Endometrium (tissue), 2 donors: ENCODE measurements around the gene MAX.
"Not testable (repeated sequence)": the region's sequence is repeated elsewhere in the genome, so short reads cannot be mapped to it uniquely, and the experiment has no call there.

Experiments used
- FAIRE-seq: peaks from 2 replicates; lab custom pipeline; 2012; peaks lifted over from hg19 to GRCh38; lab: Jason Lieb, UNC
- donor health status: control.
- donor health status: control.

MAX gene

DNA sequence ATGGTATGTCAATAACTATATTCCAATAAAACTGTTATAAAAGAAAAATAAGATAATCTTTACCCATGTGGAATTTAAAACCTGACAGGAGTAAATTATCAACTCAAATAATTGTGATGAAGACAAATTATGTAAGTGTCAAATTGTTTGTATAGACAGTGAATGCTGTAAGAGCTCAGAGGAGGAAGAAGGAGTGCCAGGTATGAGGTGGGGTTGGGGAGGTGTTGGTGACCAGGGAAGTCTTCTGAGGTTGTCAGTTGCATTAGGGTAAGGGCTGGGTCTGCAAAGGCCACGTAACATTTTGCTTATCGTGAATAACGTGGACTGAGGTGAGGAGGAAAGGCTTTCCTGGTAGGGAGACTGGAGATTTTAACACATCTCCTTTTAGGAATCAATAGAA, 2.5 kb upstream of the MAX start:
- no peak for FAIRE-seq

DNA sequence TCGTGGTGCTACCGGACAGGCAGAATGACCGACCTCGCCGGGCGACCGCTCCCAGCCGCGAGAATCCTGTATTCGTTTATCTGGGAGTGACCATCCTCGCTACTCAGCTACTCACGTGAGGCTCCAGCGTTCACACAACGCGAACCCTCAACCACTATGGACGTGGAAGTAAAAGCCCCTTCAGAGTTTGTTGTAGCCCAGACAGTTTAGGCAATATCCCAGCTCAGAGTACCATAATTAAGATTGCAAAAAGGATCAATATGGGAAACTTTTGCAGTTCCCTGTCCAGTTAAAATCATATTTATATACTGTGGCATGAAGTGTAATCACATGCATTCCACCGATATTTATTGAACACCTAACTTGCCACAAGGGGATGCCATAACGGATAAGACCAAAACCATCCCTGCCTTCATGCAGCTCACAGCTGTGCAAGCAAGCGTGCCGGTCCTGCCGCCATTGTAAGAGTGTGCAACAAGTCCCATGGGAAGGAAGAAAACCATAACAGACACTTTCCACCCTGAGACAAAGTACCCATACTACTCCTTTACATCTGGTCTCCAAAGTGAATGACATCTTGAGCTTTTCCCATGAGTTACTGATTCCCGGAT, 938 bp upstream of the MAX start:
- no peak for FAIRE-seq

DNA sequence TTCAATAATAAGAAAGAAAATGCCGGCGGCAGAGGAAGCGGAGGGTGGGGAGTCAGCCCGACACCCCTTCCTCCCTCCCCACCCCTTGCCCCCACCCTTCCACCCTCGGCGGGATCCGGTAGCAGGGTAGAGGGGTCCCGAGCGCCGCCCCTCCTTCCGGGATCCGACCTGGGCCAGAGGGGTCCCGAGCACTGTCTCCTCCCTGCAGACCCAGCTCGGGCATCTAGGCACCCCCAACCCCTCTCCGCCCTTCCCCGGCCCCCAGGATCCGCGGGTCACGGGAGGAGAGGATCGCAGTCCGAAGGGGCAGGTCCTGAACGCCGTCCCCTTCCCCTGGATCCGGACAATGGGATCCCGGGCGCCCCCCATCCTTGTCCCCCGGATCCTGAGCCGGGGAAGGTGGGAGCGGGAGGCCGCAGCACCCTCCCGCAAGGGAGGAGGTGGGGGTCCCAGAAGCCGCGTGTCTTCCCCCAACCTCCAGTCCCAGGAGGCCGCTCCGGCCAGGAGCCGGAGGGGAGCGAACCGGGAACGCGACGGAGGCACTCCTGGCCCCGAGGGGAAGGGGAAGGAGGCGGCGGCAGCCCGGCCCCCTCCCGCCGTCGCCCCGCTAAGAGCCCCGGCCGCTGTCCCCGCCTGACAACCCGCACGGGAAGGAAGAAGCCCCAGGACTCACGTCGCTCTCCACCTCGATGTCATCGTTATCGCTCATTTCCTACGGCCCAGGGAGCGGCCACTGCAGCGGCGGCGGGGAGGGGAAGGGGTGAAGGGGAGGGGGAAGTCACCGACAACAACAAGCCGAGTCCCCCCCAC, 481 bp downstream of the MAX start:
- no peak for FAIRE-seq

DNA sequence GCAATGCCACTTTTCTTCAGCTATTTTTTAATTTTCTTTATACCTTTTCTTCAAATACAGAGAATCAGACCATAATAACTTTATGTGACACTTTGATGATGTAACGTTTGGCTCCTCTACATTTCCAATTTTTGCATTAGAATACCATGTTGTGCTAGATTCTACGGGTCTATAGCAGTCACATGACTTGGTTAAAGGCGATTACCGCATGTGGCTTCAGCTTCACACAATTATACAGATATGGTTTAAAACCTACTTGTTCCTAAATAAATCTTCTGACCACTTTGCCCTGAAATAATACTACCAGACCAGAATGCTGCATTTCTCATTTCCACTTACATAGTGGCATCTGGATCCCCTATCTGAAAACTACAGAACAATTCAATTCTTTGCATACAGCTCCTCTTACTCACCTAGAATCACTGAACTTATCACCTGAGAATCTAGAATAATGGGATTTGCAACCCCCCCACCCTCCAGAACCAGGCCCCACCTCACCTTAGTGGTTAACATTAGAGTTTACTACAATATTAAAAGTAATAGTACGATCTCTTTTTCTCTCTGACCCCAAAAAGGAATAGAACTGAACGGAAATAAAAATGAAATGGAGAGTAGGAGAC, 1.3 kb downstream of the MAX start:
- no peak for FAIRE-seq

DNA sequence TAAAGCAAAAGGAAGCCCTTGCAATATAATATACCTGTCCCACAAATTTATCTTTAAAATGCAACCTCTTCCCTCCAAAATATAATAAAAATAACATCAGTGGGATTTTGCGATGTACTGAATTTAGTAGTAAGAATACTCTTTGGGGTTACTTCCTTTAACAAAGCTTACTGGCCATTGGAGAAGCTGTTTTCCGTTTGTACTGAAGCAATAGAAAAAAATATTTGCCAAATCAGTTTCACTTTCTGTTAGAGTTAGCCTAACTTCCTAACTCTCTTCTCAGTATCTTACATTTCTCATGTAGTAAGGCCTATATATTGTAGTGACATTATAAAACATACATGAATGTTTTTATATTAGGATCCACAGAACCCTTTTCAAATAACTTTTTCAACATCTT, 3.7 kb downstream of the MAX start:
- peak; percentile 29 for FAIRE-seq

DNA sequence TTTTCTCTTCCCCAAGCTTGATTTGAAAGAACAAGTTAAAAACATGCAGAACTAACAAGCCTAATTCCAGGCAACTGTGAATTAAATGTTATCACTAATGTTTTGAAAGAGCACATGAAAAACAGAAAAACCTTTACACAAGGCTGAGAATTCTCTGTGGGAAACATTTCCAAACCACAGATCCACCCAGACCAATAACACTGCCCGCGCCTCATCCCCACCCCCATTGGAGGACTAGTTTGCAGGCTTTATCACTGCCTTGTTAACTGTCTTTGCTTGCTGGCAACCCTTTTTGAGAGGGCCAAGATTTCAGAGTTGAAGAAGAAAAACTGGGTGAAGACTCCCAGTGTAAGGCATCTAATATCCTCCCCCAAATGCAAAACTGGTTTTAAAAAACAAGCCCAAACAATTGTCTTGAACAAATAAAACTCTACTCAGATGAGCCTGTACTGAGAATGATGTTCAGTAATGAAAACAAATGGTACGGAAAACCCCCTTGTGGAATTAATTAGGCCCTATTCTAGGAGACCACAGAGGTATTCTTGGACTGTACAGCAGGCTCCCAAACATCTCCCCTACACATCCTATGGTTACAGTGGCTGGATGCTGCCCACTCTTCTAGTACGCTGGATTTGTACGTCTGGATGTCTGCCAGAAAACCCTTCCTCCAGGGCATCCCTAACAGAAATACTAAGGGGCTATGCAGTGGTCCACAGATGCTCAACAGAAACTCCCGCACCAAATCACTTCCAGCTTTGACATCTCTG, 5.8 kb downstream of the MAX start:
- FAIRE-seq: no peak

DNA sequence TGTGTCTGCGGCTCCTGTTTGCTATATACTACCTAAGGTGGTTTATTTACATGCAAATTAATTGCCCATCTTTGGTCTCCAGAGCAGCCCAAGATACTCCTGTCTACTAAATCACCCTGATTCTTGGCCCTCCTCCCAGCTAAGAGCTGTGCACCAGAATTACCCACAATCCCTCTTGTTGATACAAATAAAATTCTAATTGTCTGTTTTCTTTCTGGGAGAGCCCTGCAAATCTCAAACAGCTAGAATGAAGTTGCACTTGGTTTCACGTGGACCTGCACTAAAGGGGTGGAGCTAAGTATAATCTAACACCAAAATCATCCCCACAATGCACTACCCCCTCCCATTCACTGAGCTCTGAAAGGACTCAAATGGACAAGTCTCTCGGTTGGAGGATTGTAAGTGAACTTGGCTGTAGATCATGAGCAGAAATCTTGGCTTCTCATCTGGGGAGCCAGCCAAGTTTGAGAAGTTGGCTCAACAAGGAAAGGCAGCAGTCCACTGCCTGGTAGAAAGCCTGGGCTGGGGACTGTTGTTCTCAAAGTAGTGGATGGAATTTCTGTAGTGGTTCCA, 6.6 kb downstream of the MAX start:
- FAIRE-seq: peak; percentile 76

DNA sequence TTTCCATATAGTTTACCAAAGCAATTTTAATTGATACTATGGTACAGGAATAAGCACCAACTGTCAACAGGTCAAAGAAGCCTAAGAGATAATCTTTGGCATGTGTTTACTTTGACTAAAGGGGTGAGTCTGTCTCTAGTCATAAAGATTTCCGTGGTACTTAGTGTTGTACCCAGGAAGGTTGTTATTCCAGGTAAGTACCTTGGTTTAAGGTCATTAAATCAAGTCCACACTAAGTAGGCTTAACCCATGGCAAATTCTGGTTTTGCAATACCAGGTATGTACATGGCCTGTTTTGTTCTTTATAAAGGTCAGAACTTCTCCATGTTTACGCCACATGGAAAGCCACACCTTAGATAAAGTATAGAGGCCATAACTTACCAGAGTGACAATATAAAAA, 10.0 kb downstream of the MAX start:
- no peak for FAIRE-seq

DNA sequence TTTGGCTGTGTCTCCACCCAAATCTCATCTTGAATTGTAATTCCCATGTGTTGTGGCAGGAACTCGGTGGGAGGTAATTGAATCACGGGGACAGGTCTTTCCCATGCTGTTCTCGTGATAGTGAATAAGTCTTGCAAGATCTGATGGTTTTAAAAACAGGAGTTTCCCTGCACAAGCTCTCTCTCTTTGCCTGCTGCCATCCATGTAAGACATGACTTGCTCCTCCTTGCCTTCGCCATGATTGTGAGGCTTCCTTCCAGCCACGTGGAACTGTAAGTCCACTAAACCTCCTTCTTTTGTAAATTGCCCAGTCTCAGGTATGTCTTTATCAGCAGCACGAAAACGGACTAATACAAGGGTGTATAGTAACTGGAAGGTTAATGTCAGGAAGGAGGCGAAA, 14.5 kb downstream of the MAX start:
- not testable (repeated sequence) for FAIRE-seq

DNA sequence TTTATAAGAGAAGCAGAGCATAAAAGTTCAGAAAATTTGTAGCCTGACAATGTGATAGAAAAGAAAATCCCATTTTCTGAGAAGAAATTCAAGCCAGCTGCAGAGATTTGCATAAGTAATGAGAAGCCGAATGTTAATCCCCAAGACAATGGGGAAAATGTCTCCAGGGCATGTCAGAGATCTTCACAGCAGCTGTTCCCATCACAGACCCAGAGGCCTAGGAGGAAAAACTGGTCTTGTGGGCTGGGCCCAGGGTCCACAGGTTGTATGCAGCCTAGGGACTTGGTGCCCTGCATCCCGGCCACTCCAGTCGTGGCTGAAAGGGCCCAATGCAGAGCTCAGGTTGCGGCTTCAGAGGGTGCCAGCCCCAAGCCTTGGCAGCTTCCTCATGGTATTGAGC, 15.6 kb downstream of the MAX start:
- FAIRE-seq: not testable (repeated sequence)

DNA sequence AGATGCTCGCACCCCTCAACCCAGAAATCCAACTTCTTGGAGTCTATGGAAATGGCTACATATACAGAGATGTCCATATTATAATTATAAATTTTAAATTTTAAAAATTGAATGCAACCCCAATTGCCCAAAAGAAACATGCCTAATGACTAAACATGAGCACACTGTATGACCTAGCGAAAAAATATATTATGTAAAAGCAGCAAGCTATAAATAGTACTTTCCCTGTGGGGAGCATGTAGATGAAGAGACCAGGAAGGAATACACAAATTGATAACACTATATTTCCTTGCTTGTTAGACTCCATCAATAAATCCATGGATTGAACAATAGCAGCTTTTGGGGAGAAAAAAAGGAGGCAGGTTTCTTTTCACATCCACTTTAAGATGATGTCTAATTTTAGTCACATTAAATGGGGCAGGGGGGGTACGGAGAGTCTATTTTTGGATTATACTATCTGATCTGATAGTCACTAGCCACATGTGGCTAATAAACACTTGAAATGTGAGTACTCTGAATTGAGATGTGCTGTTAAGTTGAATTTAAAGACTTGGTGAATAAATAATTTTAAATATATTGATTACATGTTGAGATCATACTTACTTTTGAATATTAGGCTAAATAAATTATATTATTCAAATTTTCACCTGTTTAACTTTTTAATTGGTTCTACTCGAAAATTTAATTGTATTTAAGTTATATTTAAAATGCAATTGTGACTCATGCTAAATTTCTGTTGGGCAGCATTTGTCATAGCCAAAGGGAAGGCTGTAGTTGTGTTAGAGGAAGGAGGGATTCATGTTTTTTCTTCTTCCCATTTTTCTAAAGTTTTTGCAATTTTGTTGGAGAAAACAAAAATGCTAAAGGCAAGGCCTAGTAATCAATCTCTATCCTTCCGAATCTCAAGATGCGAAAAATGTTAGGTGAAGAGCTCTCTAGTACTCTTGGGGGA, 17.5 kb downstream of the MAX start:
- FAIRE-seq: no peak

DNA sequence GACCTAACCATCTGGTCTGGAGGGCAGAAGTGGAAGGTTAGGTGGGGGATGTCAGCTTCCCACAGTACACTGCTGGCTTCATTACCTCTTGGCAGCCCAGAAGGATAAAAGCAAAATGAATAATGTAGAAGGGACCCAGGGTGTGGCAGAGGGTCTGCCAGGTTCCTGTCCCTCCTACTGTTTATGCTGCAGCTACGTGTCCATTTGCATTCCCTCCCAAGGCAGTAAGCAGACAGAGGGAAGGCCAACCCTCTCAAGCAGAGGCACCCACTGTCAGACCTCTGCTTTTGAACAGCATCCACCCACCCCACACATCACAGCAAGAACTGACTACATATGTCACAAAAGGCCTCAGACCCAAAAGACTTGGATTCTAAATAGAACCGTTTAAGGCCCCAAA, 19.4 kb downstream of the MAX start:
- no peak for FAIRE-seq

DNA sequence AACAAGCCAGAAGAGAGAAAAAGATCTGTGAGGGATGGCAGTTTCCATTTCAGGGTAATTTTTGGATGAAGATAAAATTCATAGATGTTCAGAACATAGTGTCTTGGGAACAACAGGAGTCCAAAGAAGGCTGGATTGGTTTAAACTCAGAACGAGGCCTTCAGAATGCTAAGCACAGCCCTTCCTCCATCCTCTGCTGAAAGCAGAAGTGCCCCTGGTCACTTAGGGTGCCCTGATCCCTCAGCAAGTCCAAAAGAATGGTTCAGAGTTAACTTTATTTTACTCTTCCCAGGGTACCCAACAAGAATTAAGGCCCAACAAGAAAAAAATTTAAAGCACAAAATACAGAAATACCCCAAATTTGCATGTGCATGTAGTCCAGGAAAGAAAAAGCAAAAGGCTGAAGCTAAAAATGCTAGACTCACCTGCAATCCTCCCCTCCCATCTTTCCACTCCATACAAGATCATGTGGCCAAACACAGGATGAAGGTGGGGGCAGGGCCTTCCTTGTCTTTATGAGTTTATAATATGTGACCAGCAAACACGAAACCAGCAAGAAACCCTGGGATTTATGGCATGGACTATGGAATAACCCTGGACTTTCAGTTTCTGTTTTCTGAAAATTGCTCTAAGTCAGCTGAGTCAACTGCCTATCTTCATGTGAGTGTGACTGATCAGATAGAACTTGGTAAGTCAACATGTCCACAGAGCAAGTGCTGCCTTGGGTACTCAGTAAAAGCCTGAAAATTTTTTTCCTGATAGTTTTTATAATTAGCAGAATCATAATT, 21.2 kb downstream of the MAX start:
- FAIRE-seq: no peak

DNA sequence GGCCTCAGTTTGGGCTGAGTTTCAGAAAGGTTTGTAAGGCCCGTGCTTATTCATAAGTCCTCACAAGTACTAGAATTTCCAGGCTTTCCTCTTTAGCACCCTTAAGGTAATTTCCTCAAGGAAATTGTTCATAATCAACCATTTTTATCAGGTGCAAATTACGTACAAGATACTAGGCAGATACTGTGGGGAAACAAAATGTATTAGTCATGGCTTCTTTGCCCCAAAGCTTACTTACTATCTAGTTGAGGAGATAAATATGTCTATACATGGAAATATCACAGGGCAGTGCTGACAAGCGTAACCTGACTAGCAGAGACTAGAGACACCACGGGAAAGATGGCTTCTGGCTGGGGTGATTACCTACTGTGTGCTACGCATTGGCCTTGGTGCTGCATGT, 22.5 kb downstream of the MAX start:
- no peak for FAIRE-seq

DNA sequence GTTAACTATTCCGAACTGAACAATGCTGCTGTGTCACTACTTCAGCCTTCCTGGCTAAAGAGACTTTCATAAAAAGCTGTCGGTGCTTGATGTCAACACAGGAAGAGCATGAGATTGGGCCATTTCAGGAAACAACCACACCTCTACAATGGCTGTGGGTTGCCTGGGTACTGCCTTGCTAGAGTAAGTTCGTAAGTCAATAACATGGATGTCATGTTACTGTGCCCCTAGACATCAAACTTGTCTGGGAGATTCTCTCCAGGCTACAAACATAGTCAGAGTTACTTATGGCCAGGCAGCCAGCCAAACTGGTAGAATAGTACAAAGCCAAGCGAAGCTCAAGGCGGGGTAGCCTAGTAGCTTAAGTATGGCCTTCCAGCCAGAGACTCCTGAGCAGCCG, 23.1 kb downstream of the MAX start:
- no peak for FAIRE-seq

DNA sequence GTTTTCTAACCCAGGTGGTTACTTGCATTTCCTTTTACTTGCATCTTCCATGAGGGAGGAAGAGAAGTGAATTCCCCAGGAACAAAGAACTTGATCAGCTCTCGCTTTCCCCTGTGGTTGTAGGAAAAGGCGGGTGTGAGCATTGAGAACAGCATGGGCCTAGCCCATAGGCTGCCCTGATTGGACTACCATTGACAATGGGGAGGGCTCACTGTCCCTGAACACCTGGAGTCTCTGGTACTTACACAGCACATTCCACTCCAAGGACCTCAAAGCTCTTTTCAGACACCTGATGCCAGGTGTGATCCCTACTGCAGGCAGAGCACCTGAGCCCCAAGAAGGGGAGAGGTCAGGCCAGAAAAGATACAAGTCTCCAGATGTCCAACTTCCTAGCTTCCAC, 25.0 kb downstream of the MAX start:
- FAIRE-seq: no peak

DNA sequence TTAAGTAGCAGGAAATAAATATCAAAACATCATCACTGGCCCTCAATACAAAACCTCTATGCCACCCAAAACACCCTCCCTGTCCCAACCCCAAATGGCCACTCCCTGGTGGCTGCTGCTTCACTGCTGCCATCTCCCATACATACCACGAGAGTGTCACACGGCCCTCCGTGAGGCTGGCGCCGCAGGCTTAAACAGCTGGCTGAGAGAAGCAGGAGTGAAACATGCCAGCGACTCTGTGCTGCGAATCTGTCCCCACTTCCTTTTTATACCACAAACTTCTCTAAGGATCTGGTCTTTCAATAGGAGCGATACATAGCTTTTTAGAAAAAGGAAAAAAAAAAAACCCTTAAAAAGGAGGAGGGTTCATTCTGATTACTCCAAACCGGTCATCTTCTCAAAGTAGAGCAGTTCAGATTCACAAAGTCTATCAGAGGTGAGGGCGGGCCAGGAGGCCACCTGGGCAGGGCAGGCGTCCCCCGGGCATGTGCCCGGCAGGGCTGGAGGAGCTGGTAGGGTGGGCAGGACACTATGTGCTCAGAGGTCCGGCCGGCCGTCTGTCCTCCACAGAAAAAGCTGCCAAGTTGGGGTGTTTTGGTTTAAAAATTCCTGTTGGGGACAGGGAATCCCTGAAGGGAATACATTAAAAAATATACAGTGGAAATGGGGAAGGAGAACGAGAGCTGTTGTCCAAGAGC, 26.5 kb downstream of the MAX start:
- no peak for FAIRE-seq

DNA sequence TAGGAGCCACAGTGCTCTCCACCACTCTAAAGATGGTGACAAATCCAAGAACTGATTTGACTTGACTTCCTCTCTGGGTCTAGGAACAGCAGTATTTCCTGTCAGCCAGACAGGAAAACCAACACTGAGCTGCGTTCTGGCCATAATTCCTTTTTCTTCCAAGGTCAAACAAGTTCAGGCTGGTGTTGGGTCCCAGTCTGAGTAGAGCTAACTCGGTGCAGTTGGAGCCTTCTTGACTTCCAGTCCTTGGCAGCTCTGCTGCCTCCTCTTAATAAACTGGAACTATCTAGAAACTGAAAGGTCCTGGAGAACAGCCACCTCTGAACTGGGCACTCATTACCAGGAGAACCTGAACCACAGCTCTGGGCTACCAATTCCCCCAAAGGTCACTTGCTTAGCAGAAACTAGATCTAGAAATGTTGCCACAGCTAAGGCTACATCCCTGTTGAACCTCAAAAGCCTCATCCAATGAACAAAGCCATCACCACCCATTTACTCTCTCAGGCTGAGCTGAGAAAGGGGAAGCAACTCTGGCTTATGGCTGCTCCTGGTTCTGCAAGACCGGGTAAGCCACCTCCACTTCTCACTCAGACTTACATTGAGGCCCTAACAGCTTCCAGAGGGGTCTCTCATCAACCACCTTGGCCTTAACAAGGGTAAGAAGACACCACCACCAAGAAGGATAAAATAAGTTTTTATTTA, 27.7 kb downstream of the MAX start:
- FAIRE-seq: no peak

DNA sequence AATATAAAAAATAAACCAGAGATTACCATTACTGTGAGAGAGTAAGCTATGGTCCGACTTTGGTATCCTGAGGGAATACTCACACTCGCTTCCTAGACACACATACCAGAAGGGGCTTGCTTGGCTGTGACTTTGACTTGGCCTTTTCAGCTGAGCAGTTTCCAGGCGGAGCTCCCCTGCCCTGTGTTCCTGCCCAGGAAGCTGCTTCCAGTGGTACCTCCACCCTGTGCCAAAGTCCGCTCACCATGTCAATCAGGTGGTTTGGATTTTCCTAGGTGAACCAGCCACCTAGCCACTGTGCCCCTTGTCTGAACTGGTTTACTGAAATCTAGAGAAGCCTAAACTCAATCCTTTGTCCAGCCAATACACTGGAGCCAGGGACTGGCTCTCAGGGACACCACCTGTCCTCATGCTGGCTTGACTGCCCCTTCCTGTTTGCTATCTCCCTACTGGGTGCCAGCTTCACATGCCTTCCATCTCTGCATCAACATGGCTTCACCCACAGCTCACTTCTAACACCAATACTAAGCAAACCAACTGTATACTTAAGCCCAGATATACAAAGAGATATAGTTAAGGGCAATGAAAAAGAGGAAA, 28.6 kb downstream of the MAX start:
- no peak for FAIRE-seq
